Fibroblast of skin of left biceps (primary cell): ENCODE data around the gene PRKCB.
"Not testable (repeated sequence)": the region's sequence is repeated elsewhere in the genome, so short reads cannot be mapped to it uniquely, and the experiment has no call there.

Source experiments
- DNase-seq, 2 experiments: peaks; one replicate each; pipeline ENCODE4 v3.0.0-alpha.2; 2013; ENCODE audit warnings: low read depth in 2 of 2

The PRKCB gene

GRCh38 chr16:23902748-23903414 is 67.1 kb downstream of the PRKCB start:
- no peak for DNase-seq

DNA sequence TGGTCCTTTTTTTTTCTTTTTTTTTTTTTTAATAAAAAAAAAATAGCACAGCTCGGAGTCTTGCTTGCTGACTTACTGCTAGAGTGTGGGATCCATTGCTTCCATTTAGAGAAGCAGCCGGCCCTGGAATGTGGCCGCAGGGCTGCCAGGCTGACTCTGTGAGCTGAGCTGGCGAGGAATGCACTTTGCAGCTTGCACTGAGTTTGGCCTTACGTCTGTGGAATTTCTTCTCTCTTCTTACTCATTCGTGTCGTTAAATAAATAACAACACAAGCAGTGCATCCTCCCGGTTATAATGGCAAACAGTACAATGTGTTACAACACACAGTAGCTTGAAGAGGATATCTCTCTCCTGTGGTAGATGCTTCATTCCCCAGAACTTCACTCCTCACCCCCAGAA is 69.2 kb downstream of the PRKCB start:
- DNase-seq = no peak

GRCh38 chr16:23907457-23907902 is 71.7 kb downstream of the PRKCB start:
- no peak for DNase-seq

- DNase-seq = no peak
Observed at GRCh38 chr16:23907903-23908302, 72.1 kb downstream of the PRKCB start.

DNA sequence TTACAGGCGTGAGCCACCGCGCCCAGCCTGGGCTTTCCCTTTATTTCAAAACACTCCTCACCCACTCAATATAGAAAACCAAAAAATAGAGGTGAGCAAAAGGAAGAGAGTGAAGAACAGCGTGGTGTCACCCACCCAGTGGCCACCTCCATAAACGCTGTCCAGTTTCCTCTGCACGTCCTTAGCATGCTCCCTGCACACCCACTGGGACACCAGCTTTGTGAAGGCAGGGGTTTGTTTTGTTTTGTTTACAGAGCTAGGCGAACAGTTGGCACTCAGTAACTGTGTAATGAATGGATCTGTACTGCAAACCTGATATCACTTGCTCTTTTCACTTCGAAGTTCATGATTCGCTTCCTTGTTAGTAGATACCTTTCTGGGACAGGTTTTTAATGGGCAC is 73.0 kb downstream of the PRKCB start:
- no peak for DNase-seq

GRCh38 chr16:23909792-23910418 is 74.1 kb downstream of the PRKCB start:
- no peak for DNase-seq

GRCh38 chr16:23914946-23915530 is 79.3 kb downstream of the PRKCB start:
- no peak for DNase-seq

DNA sequence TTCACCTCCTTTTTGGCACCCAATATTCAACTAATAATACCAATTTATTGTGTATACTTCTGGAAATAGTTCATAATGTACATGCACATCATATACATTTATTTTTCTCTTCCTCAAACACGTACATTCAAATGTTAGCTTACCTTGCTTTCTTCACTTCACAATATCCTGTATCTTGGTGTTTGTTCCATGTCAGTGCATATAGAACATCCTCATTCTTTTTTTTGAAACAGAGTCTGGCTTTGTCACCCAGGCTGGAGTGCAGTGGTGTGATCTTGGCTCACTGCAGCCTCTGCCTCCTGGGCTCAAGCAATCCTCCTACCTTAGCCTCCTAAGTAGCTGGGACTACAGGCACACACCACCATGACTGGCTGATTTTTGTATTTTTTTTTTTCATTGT is 80.8 kb downstream of the PRKCB start:
- not testable (repeated sequence) for DNase-seq

GRCh38 chr16:23917621-23918020 is 81.8 kb downstream of the PRKCB start:
- DNase-seq = no peak

GRCh38 chr16:23920446-23920845 is 84.7 kb downstream of the PRKCB start:
- no peak for DNase-seq

DNA sequence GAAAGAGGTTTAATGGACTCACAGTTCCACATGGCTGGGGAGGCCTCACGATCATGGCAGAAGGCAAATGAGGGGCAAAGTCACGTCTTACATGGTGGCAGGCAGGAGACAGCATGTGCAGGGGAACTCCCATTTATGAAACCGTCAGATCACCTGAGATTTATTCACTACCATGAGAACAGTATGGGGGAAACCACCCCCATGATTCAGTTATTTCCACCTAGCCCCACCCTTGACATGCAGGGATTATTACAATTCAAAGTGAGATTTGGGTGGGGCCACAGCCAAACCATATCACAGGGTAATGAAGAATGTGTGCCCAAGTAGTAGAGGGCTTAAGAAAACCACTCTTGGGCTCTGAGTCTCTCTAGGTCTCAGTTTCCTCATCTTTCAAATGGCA is 85.1 kb downstream of the PRKCB start:
- no peak for DNase-seq

DNA sequence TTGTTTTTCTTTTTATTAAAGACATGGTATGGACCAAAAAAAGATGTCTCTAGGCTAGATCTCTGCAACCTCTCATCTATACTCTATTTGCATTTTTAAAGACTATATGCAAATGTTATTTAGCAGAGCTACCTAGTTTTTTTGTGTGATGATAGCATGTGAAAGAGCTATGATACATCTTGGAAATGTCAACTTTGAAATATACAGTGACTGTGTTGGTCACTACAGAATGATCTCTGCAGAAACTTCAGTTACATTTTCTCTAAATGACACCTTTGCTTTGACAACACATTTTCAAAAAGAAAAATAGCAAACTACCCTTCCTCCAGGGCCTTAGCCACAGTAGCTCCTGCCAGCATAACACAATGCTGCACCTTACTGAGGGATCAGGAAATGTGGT is 86.6 kb downstream of the PRKCB start:
- DNase-seq = no peak

- DNase-seq = no peak
Observed at GRCh38 chr16:23924128-23924527, 88.3 kb downstream of the PRKCB start.

DNA sequence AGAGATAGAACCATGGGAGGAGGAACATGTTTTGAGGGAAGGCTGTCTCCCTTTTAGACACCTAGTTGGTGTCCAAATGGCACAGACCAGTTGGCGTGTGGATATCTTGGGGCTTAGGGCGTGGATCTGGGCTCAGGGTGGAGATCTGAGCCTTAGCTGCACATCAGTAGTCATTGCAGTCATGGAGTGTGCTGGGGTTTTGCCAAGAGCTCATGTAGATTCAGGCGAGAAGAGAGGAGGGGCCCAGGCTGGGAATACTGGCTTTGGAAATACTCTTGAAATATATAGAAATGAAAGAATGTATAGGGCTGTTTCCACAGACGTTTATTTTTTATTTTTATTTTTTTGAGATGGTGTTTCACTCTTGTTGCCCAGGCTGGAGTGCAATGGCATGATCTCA is 92.0 kb downstream of the PRKCB start:
- DNase-seq = no peak

DNA sequence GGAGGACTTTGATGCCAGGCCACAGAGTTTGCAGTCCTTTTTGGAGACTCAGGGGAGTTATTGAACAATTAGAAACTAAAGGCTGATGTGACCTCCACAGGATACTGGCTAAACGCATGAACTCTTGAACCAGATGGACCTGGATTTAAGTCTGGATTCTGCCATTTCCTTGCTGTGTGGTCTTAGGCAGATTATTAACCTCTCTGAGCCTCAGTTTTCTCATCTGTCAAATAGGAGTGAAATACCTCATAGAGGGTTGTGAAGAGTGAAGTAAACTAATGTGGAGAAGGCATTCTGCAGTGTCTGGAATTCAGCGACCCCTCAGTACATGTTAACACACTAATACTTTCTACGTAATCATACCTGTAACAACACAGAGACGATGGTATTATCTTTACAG is 93.5 kb downstream of the PRKCB start:
- DNase-seq = no peak

GRCh38 chr16:23929856-23930255 is 94.1 kb downstream of the PRKCB start:
- no peak for DNase-seq

DNA sequence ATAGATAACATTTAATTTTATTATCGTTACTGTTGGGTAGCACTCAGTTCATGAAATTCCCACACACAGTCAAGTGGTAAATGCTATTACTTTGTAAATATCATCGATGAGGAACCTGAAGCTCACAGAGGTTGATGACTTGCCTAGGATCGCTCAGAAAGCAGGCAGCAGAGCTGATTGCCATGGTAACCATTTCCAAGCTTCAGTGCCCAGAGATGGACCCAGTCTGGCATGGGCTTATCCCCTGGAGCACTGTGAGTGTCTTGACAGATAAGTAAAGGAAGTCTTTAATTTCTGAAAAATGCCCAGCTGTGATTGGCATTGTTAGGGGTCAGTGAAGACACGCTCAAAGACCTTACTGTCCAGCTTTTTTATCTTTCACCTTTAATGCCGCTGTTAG is 95.0 kb downstream of the PRKCB start:
- no peak for DNase-seq

GRCh38 chr16:23931199-23931598 is 95.4 kb downstream of the PRKCB start:
- no peak for DNase-seq

DNA sequence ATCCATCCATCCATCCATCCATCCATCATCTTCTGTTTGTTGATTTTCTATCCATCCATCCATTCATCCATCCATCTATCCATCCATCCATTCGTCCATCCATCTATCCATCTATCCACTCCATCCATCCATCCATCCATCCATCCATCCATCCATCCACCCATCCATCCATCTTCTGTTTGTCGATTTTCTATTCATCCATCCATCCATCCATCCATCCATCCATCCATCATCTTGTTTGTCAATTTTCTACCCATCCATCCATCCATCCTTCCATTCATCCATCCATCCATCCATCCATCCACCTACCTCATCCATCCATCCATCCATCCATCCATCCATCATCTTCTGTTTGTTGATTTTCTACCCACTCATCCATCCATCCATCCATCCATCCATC is 97.9 kb downstream of the PRKCB start:
- DNase-seq = not testable (repeated sequence)

DNA sequence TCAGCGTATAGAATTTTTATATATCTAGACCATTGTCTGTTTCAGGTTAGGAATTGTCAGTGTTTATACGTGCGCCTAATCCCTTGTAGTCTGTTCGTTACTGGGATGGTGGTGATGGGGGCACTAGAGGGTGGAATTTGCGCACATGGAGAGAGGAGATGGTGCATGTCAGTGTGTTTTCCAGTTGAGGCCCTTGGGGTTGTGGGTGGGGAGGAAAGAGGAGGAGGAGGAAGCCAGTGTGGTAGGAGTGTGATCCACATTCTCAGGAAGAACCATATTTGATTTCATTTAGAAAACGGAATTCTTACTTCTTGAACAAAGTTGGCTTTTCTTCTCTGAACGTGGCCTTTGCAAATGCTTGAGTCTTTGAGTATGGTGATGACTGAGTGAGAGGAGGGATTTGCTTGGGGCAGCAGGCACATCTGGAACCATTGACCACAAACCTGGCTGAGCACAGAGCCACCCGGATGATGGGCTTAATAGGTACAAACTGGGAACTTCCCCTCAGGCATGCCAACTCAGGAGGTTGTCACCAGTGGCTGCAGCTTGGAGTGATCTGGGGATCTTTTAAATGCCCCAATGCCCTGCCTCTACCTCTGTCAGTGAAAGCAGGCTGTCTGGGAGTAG is 98.9 kb downstream of the PRKCB start:
- DNase-seq = no peak

DNA sequence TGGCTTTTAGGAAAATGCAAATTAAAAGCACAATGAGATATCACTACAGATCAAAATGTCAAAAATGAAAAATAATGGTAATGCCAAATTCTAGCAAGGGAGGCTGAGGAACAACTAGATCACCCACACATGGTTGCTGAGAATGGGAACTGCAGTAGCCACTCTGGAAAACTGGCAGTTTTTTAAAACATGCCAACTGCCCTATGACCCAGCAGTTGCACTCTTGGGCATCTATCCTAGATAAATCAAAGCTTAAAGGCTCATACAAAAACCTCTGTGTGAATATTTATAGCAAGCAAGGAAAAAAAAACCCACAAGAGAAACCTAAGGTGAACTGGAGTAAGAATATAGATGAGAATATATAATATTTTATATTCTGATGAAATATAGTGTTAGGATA is 104.3 kb downstream of the PRKCB start:
- no peak for DNase-seq

DNA sequence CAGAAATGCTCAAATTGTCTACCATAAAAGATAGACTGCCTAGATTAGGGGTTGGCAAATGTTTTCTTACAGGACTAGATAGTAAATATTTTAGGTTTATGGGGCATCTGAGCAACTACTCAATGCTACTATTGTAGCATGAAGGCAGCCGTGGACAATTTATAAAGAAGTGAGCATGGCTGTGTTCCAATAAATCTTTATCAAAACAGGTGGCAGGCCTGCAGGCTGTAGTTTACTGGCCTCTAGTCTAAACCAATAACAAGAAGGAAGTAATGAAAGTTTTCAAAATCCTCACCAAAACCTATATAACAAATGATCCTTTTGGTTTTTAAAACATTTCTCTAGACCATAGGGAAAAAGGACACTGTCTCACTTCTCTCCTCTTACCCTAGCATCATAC is 105.2 kb downstream of the PRKCB start:
- DNase-seq = no peak

- no peak for DNase-seq
Observed at GRCh38 chr16:23941963-23942564, 106.3 kb downstream of the PRKCB start.
